ENCODE measurements around the gene PEX5.

Gene PEX5

GRCh38 chr12:7197841-7198240 lies 8.4 kb downstream of the PEX5 start:
- no peak overlapping the region for H3K27ac ChIP-seq (ENCODE audit: poor library complexity, severe bottlenecking)
- no peaks in the 10 kb centered on the region for H3K36me3 ChIP-seq (ENCODE audit: low read depth)
- ATAC-seq (ENCODE audit: low read depth) = no peak
- no peak for TF ChIP-seq CTCF (IDR thresholded peaks at IDR 0.05; ENCODE audit: poor library complexity, severe bottlenecking)
- H3K9me3 ChIP-seq (ENCODE audit: severe bottlenecking) = no peaks in the 10 kb centered on the region
- no peak overlapping the region for H3K4me3 ChIP-seq (ENCODE audit: severe bottlenecking)
- H3K4me1 ChIP-seq (ENCODE audit: insufficient read depth, poor library complexity, severe bottlenecking) = no peaks in the 10 kb centered on the region
- H3K27me3 ChIP-seq (ENCODE audit: insufficient read depth, poor library complexity, severe bottlenecking) = no peaks in the 10 kb centered on the region
- no peak for DNase-seq (ENCODE audit: low spot score)

GRCh38 chr12:7203109-7203508 lies 13.6 kb downstream of the PEX5 start:
- H3K4me1 ChIP-seq (ENCODE audit: insufficient read depth, poor library complexity, severe bottlenecking) = no peaks in the 10 kb centered on the region
- ATAC-seq (ENCODE audit: low read depth) = no peak
- H3K9me3 ChIP-seq (ENCODE audit: severe bottlenecking) = no peaks in the 10 kb centered on the region
- H3K27ac ChIP-seq (ENCODE audit: poor library complexity, severe bottlenecking) = no peak overlapping the region
- no peaks in the 10 kb centered on the region for H3K27me3 ChIP-seq (ENCODE audit: insufficient read depth, poor library complexity, severe bottlenecking)
- DNase-seq (ENCODE audit: low spot score) = no peak
- no peaks in the 10 kb centered on the region for H3K36me3 ChIP-seq (ENCODE audit: low read depth)
- no peak overlapping the region for H3K4me3 ChIP-seq (ENCODE audit: severe bottlenecking)
- no peak for TF ChIP-seq CTCF (IDR thresholded peaks at IDR 0.05; ENCODE audit: poor library complexity, severe bottlenecking)

GRCh38 chr12:7205091-7205490 lies 15.6 kb downstream of the PEX5 start:
- ATAC-seq (ENCODE audit: low read depth) = no peak
- no peaks in the 10 kb centered on the region for H3K9me3 ChIP-seq (ENCODE audit: severe bottlenecking)
- no peaks in the 10 kb centered on the region; the same call in 1 of the 2 replicates for H3K36me3 ChIP-seq (ENCODE audit: low read depth)

GRCh38 chr12:7206691-7207090 lies 17.2 kb downstream of the PEX5 start:
- Histone ChIP-seq H3K9me3 (ENCODE audit: severe bottlenecking) (no peaks in the 10 kb centered on the region), H3K36me3 (ENCODE audit: low read depth) (no peaks in the 10 kb centered on the region; the same call in 1 of the 2 replicates), H3K27ac (ENCODE audit: poor library complexity, severe bottlenecking) (no peak overlapping the region), H3K4me3 (ENCODE audit: severe bottlenecking) (no peak overlapping the region), H3K27me3 (ENCODE audit: insufficient read depth, poor library complexity, severe bottlenecking) (no peaks in the 10 kb centered on the region), H3K4me1 (ENCODE audit: insufficient read depth, poor library complexity, severe bottlenecking) (no peaks in the 10 kb centered on the region)
- DNase-seq (ENCODE audit: low spot score) = no peak
- no peak for ATAC-seq (ENCODE audit: low read depth)
- no peak for TF ChIP-seq CTCF (IDR thresholded peaks at IDR 0.05; ENCODE audit: poor library complexity, severe bottlenecking)

More at GRCh38 chr12:7205091-7205490, 15.6 kb downstream of the PEX5 start:
- H3K4me1 ChIP-seq (ENCODE audit: insufficient read depth, poor library complexity, severe bottlenecking) = no peaks in the 10 kb centered on the region
- no peak overlapping the region for H3K4me3 ChIP-seq (ENCODE audit: severe bottlenecking)
- no peaks in the 10 kb centered on the region for H3K27me3 ChIP-seq (ENCODE audit: insufficient read depth, poor library complexity, severe bottlenecking)
- DNase-seq (ENCODE audit: low spot score) = no peak
- H3K27ac ChIP-seq (ENCODE audit: poor library complexity, severe bottlenecking) = no peak overlapping the region
- no peak for TF ChIP-seq CTCF (IDR thresholded peaks at IDR 0.05; ENCODE audit: poor library complexity, severe bottlenecking)

GRCh38 chr12:7207866-7208625 lies 18.6 kb downstream of the PEX5 start:
- no peak for TF ChIP-seq CTCF (IDR thresholded peaks at IDR 0.05; ENCODE audit: poor library complexity, severe bottlenecking)
- Histone ChIP-seq H3K36me3 (ENCODE audit: low read depth) (no peaks in the 10 kb centered on the region; the same call in 1 of the 2 replicates), H3K27me3 (ENCODE audit: insufficient read depth, poor library complexity, severe bottlenecking) (no peaks in the 10 kb centered on the region), H3K4me3 (ENCODE audit: severe bottlenecking) (no peak overlapping the region), H3K4me1 (ENCODE audit: insufficient read depth, poor library complexity, severe bottlenecking) (no peaks in the 10 kb centered on the region), H3K27ac (ENCODE audit: poor library complexity, severe bottlenecking) (no peak overlapping the region), H3K9me3 (ENCODE audit: severe bottlenecking) (no peaks in the 10 kb centered on the region)
- DNase-seq (ENCODE audit: low spot score) (no peak), ATAC-seq (ENCODE audit: low read depth) (no peak)
